NCI-H510A treated with DMSO at 0.1 percent for 48 hours (cell line): ENCODE data around the gene EPN2.

ENCODE experiments used
- DNase-seq: peaks from one replicate; lab custom pipeline; 2025; lab: John Stamatoyannopoulos, UW

Gene EPN2

GRCh38 chr17:19331134-19331533 lies 94.0 kb downstream of the EPN2 start:
- DNase-seq = no peak

- no peak for DNase-seq
Measured at GRCh38 chr17:19331543-19332245, 94.5 kb downstream of the EPN2 start.

GRCh38 chr17:19332371-19333131 lies 95.4 kb downstream of the EPN2 start:
- DNase-seq = no peak

- no peak for DNase-seq
Measured at GRCh38 chr17:19333132-19333440, 95.9 kb downstream of the EPN2 start.

GRCh38 chr17:19333736-19334290 lies 96.6 kb downstream of the EPN2 start:
- DNase-seq = no peak

GRCh38 chr17:19334331-19334730 lies 97.2 kb downstream of the EPN2 start:
- DNase-seq = no peak

- DNase-seq = no peak
Measured at GRCh38 chr17:19335951-19336631, 98.9 kb downstream of the EPN2 start.

GRCh38 chr17:19336938-19337711 lies 100.0 kb downstream of the EPN2 start:
- DNase-seq = no peak

- DNase-seq = no peak
Measured at GRCh38 chr17:19337712-19338023, 100.5 kb downstream of the EPN2 start.

GRCh38 chr17:19338031-19338990 lies 101.1 kb downstream of the EPN2 start:
- DNase-seq = peak; percentile 40

- no peak for DNase-seq
Measured at GRCh38 chr17:19339341-19339815, 102.2 kb downstream of the EPN2 start.

GRCh38 chr17:19341211-19341631 lies 104.1 kb downstream of the EPN2 start:
- DNase-seq = no peak

- DNase-seq = no peak
Measured at GRCh38 chr17:19341641-19342610, 104.8 kb downstream of the EPN2 start.

- no peak for DNase-seq
Measured at GRCh38 chr17:19342611-19343255, 105.6 kb downstream of the EPN2 start.

- DNase-seq = no peak
Measured at GRCh38 chr17:19343256-19343630, 106.1 kb downstream of the EPN2 start.

GRCh38 chr17:19343671-19344151 lies 106.5 kb downstream of the EPN2 start:
- no peak for DNase-seq

GRCh38 chr17:19344311-19345066 lies 107.3 kb downstream of the EPN2 start:
- no peak for DNase-seq

GRCh38 chr17:19345067-19345460 lies 107.9 kb downstream of the EPN2 start:
- no peak for DNase-seq
